ENCODE measurements around the gene NKAIN2.

Gene NKAIN2

GRCh38 chr6:123784330-123784729 lies 19.3 kb upstream of the NKAIN2 start:
- H3K27me3 ChIP-seq (ENCODE audit: control insufficient read depth in 2 of 2, insufficient read depth in 2 of 2, low read length in 2 of 2), result no peaks in the 10 kb centered on the region
- H3K4me1 ChIP-seq (ENCODE audit: control insufficient read depth in 2 of 2, insufficient read depth in 2 of 2, low read length in 2 of 2), result no peaks in the 10 kb centered on the region
- H3K9ac ChIP-seq (ENCODE audit: low read depth in 1 of 2, low read length in 2 of 2), result no peak overlapping the region
- H3K27ac ChIP-seq (ENCODE audit: low read depth in 2 of 2, low read length in 2 of 2), result no peak overlapping the region
- no peaks in the 10 kb centered on the region for H3K36me3 ChIP-seq (ENCODE audit: control insufficient read depth in 2 of 2, insufficient read depth in 2 of 2, low read length in 2 of 2)
- no peak overlapping the region for H3K4me3 ChIP-seq (ENCODE audit: low read length in 2 of 2)
- H3K9me3 ChIP-seq (ENCODE audit: control insufficient read depth in 2 of 2, low read length in 2 of 2), result no peaks in the 10 kb centered on the region

- no peak overlapping the region for H3K27ac ChIP-seq (ENCODE audit: low read depth in 2 of 2, low read length in 2 of 2)
- H3K36me3 ChIP-seq (ENCODE audit: control insufficient read depth in 2 of 2, insufficient read depth in 2 of 2, low read length in 2 of 2), result no peaks in the 10 kb centered on the region
- no peak overlapping the region for H3K9ac ChIP-seq (ENCODE audit: low read depth in 1 of 2, low read length in 2 of 2)
- no peak overlapping the region for H3K4me3 ChIP-seq (ENCODE audit: low read length in 2 of 2)
- H3K9me3 ChIP-seq (ENCODE audit: control insufficient read depth in 2 of 2, low read length in 2 of 2), result no peaks in the 10 kb centered on the region
- no peaks in the 10 kb centered on the region for H3K27me3 ChIP-seq (ENCODE audit: control insufficient read depth in 2 of 2, insufficient read depth in 2 of 2, low read length in 2 of 2)
- H3K4me1 ChIP-seq (ENCODE audit: control insufficient read depth in 2 of 2, insufficient read depth in 2 of 2, low read length in 2 of 2), result no peaks in the 10 kb centered on the region
Measured at GRCh38 chr6:123785039-123785438, 18.6 kb upstream of the NKAIN2 start.

DNA sequence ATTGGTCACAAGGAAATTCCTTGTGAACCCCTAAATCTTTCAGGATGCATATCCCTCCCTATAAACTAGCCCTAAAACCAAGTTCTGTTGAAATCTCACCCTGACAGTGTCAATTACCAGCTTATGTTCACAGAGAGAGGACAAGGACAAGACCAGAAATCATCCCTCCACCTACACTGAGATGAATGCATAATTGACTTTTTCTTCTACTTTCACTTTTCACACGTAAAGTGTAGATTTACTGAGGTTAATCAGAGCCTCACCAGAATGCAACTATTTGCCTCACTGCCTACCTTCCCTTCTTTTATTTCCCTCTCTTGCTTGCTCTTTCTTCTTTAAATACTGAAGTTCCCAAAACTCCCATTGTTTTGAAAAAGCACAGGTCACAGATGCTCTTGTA lies 15.3 kb upstream of the NKAIN2 start:
- no peaks in the 10 kb centered on the region for H3K4me1 ChIP-seq (ENCODE audit: control insufficient read depth in 2 of 2, insufficient read depth in 2 of 2, low read length in 2 of 2)
- H3K4me3 ChIP-seq (ENCODE audit: low read length in 2 of 2), result no peak overlapping the region
- H3K27me3 ChIP-seq (ENCODE audit: control insufficient read depth in 2 of 2, insufficient read depth in 2 of 2, low read length in 2 of 2), result no peaks in the 10 kb centered on the region
- no peak overlapping the region for H3K9ac ChIP-seq (ENCODE audit: low read depth in 1 of 2, low read length in 2 of 2)
- no peak overlapping the region for H3K27ac ChIP-seq (ENCODE audit: low read depth in 2 of 2, low read length in 2 of 2)
- no peaks in the 10 kb centered on the region for H3K9me3 ChIP-seq (ENCODE audit: control insufficient read depth in 2 of 2, low read length in 2 of 2)
- H3K36me3 ChIP-seq (ENCODE audit: control insufficient read depth in 2 of 2, insufficient read depth in 2 of 2, low read length in 2 of 2), result no peaks in the 10 kb centered on the region

DNA sequence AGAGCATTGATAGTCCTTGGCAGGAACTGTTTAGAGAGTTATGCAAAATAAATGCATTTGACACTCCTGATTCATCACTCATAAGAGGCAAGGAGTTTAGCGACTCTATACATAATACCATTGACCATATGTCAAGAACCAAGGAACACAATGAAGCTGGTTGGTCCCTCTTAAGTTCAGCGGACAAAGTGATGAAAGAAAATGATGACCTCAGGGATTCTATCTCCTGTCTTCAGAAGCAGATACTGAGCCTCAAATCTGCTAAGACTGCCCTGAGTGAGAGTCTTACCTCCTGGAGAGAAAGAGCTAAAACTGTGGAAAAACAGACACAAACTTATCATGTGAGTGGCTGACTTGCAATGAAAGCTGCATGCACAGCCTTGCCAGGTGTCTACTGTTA lies 9.5 kb upstream of the NKAIN2 start:
- no peaks in the 10 kb centered on the region for H3K27me3 ChIP-seq (ENCODE audit: control insufficient read depth in 2 of 2, insufficient read depth in 2 of 2, low read length in 2 of 2)
- H3K4me3 ChIP-seq (ENCODE audit: low read length in 2 of 2), result no peak overlapping the region
- H3K27ac ChIP-seq (ENCODE audit: low read depth in 2 of 2, low read length in 2 of 2), result no peak overlapping the region
- no peak overlapping the region for H3K9ac ChIP-seq (ENCODE audit: low read depth in 1 of 2, low read length in 2 of 2)
- no peaks in the 10 kb centered on the region for H3K9me3 ChIP-seq (ENCODE audit: control insufficient read depth in 2 of 2, low read length in 2 of 2)
- no peaks in the 10 kb centered on the region for H3K4me1 ChIP-seq (ENCODE audit: control insufficient read depth in 2 of 2, insufficient read depth in 2 of 2, low read length in 2 of 2)
- no peaks in the 10 kb centered on the region for H3K36me3 ChIP-seq (ENCODE audit: control insufficient read depth in 2 of 2, insufficient read depth in 2 of 2, low read length in 2 of 2)

DNA sequence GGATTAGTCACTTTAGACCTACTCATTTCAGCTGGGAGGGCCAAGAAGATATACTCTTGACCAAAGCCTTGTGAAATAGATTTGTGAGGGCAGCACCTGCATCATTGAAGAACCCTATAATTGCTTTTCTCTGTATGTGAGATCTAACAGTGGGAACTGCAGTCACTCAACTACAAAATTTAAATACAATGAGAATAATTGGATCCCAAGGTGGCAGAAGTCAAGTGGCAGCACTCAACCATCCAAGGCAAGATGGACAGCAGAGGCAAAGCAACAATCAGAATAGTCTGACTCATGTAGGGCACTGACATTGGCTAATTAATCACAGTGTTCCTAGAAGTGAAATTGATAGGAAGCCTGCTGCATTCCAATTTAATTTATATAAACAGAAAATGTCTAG lies 8.9 kb upstream of the NKAIN2 start:
- Histone ChIP-seq H3K9me3 (ENCODE audit: control insufficient read depth in 2 of 2, low read length in 2 of 2) (no peaks in the 10 kb centered on the region), H3K27ac (ENCODE audit: low read depth in 2 of 2, low read length in 2 of 2) (no peak overlapping the region), H3K4me1 (ENCODE audit: control insufficient read depth in 2 of 2, insufficient read depth in 2 of 2, low read length in 2 of 2) (no peaks in the 10 kb centered on the region), H3K27me3 (ENCODE audit: control insufficient read depth in 2 of 2, insufficient read depth in 2 of 2, low read length in 2 of 2) (no peaks in the 10 kb centered on the region), H3K9ac (ENCODE audit: low read depth in 1 of 2, low read length in 2 of 2) (no peak overlapping the region), H3K36me3 (ENCODE audit: control insufficient read depth in 2 of 2, insufficient read depth in 2 of 2, low read length in 2 of 2) (no peaks in the 10 kb centered on the region), H3K4me3 (ENCODE audit: low read length in 2 of 2) (no peak overlapping the region)

DNA sequence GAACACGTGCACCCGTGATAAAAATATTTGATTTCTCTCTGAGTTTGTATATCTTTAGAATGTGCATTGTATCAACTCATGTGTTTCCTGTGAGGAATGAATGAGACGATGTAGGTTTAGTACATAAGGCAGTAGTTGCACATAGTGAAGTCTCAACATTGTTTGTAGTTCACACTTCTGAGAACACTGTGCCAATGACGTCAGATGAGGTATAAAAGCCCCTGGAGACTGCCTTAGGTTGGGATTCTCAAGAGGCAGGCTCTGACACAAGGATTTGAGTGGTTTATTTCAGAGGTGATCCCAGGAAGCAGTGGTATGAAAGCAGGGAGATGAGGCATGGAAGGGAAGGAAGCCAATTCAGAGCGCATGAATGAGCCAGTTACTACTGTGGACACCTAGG lies 2.6 kb upstream of the NKAIN2 start:
- Histone ChIP-seq H3K9ac (ENCODE audit: low read depth in 1 of 2, low read length in 2 of 2) (no peak overlapping the region), H3K36me3 (ENCODE audit: control insufficient read depth in 2 of 2, insufficient read depth in 2 of 2, low read length in 2 of 2) (no peaks in the 10 kb centered on the region), H3K4me1 (ENCODE audit: control insufficient read depth in 2 of 2, insufficient read depth in 2 of 2, low read length in 2 of 2) (peaks cover 0 to 5% of the 10 kb centered on the region in 2 donors), H3K27ac (ENCODE audit: low read depth in 2 of 2, low read length in 2 of 2) (no peak overlapping the region), H3K9me3 (ENCODE audit: control insufficient read depth in 2 of 2, low read length in 2 of 2) (no peaks in the 10 kb centered on the region), H3K4me3 (ENCODE audit: low read length in 2 of 2) (no peak overlapping the region), H3K27me3 (ENCODE audit: control insufficient read depth in 2 of 2, insufficient read depth in 2 of 2, low read length in 2 of 2) (peaks cover 18 to 19% of the 10 kb centered on the region in 2 donors)

DNA sequence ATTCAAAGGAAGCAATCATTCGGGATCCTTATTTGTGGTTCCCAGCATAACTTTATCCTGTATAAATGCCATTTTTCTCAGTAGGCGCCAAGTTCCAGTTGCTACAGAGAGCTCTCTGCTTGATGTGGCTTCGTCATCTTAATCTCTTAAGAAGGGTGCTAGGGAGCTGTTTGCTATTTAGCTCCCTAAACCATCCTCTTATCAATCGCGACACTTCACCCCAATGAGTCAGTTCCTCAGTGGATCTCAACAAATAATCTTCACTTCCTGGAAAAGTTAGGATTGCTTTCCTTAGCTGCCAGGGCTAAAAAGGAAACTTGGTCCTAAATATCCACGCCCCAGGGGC lies 1.3 kb upstream of the NKAIN2 start:
- peaks cover 0 to 5% of the 10 kb centered on the region in 2 donors for H3K4me1 ChIP-seq (ENCODE audit: control insufficient read depth in 2 of 2, insufficient read depth in 2 of 2, low read length in 2 of 2)
- H3K27ac ChIP-seq (ENCODE audit: low read depth in 2 of 2, low read length in 2 of 2), result no peak overlapping the region
- no peaks in the 10 kb centered on the region for H3K9me3 ChIP-seq (ENCODE audit: control insufficient read depth in 2 of 2, low read length in 2 of 2)
- H3K27me3 ChIP-seq (ENCODE audit: control insufficient read depth in 2 of 2, insufficient read depth in 2 of 2, low read length in 2 of 2), result peaks cover 18 to 19% of the 10 kb centered on the region in 2 donors
- H3K4me3 ChIP-seq (ENCODE audit: low read length in 2 of 2), result no peak overlapping the region
- H3K9ac ChIP-seq (ENCODE audit: low read depth in 1 of 2, low read length in 2 of 2), result no peak overlapping the region
- no peaks in the 10 kb centered on the region for H3K36me3 ChIP-seq (ENCODE audit: control insufficient read depth in 2 of 2, insufficient read depth in 2 of 2, low read length in 2 of 2)

DNA sequence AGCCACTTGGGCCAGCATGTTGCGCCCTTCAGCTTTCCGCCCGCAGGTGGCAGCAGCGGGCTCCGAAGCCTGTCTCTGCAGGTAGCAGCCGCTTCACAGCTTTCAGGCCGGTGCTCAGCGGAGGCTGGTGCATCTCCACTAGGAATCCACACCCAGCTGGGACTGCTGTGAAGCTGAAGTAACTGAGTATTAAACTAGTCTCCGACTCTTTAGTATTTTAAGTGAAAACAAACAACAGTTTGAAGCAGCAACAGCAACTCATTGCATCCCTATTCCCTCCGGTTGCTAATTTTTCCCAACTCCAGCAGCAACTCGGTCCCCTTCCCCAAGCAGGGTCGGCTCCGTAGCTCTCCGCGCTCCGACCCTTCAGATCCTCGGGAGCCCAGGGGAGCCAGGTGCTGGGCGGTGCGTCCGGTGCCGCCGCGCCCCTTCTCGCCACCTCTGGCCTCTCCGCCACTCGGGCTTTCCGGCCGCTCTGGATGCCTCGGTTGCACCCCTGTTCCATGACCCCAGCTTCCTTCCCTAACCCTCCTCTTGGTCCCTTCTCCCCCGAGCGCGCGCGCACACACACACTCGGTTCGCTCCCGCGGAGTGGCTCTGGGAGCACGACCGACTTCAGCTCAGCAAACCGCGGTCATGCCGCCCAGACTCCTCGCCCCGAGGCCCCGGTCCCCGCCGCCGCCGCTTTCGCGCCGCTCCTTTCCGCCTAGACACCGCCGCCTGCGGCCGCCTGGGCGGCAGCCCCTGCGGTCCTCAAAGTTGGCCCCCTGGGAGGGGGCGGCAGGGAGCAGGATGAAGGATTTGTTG lies 765 bp upstream of the NKAIN2 start:
- no peaks in the 10 kb centered on the region for H3K9me3 ChIP-seq (ENCODE audit: control insufficient read depth in 2 of 2, low read length in 2 of 2)
- H3K27ac ChIP-seq (ENCODE audit: low read depth in 2 of 2, low read length in 2 of 2), result no peak overlapping the region
- H3K9ac ChIP-seq (ENCODE audit: low read depth in 1 of 2, low read length in 2 of 2), result no peak overlapping the region
- H3K4me3 ChIP-seq (ENCODE audit: low read length in 2 of 2), result peak overlapping the region; percentile 52 to 56
- peaks cover 0 to 5% of the 10 kb centered on the region in 2 donors for H3K4me1 ChIP-seq (ENCODE audit: control insufficient read depth in 2 of 2, insufficient read depth in 2 of 2, low read length in 2 of 2)
- H3K36me3 ChIP-seq (ENCODE audit: control insufficient read depth in 2 of 2, insufficient read depth in 2 of 2, low read length in 2 of 2), result no peaks in the 10 kb centered on the region
- H3K27me3 ChIP-seq (ENCODE audit: control insufficient read depth in 2 of 2, insufficient read depth in 2 of 2, low read length in 2 of 2), result peaks cover 18 to 19% of the 10 kb centered on the region in 2 donors

DNA sequence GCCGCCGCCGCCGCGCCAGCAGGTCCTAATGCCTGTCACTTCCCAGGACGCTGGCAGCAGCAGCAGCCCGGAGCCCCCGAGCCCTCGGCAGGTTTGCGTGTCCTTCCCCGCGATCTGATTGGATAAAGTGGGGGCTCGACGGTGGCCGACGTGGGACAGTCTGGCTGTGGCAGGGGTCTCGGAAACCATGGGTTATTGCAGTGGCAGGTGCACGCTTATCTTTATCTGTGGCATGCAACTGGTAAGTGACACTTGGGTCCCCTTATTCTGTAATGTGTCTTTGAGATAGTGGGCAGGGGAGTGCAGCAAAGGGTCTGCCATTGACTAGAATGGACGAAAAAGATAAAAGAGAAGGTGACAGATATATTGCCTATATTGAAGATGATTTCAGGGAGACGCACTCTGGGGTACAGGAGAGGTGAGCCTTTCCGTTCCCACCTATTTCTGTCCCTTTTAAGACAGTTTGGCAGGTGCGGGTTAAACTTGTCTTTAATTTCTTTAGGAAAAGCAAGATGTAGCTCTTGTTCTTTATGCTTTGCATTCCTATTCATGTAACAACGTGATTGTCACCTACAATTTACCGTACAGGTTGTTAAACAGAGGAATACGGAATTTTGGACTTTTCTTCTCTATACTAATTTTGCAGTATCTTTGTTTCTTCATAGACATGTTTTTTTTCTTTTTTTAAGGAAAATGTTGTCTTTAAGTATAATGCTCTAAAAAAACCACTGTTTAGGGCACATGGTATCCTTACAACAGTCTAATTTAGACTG lies 535 bp downstream of the NKAIN2 start:
- H3K4me1 ChIP-seq (ENCODE audit: control insufficient read depth in 2 of 2, insufficient read depth in 2 of 2, low read length in 2 of 2), result peaks cover 0 to 5% of the 10 kb centered on the region in 2 donors
- no peak overlapping the region for H3K27ac ChIP-seq (ENCODE audit: low read depth in 2 of 2, low read length in 2 of 2)
- H3K9me3 ChIP-seq (ENCODE audit: control insufficient read depth in 2 of 2, low read length in 2 of 2), result no peaks in the 10 kb centered on the region
- no peaks in the 10 kb centered on the region for H3K36me3 ChIP-seq (ENCODE audit: control insufficient read depth in 2 of 2, insufficient read depth in 2 of 2, low read length in 2 of 2)
- H3K27me3 ChIP-seq (ENCODE audit: control insufficient read depth in 2 of 2, insufficient read depth in 2 of 2, low read length in 2 of 2), result peaks cover 18 to 19% of the 10 kb centered on the region in 2 donors
- H3K4me3 ChIP-seq (ENCODE audit: low read length in 2 of 2), result no peak overlapping the region
- no peak overlapping the region for H3K9ac ChIP-seq (ENCODE audit: low read depth in 1 of 2, low read length in 2 of 2)

GRCh38 chr6:123804787-123805540 lies 1.3 kb downstream of the NKAIN2 start:
- Histone ChIP-seq H3K9ac (ENCODE audit: low read depth in 1 of 2, low read length in 2 of 2) (no peak overlapping the region), H3K27me3 (ENCODE audit: control insufficient read depth in 2 of 2, insufficient read depth in 2 of 2, low read length in 2 of 2) (peaks cover 18 to 19% of the 10 kb centered on the region in 2 donors), H3K4me3 (ENCODE audit: low read length in 2 of 2) (no peak overlapping the region), H3K36me3 (ENCODE audit: control insufficient read depth in 2 of 2, insufficient read depth in 2 of 2, low read length in 2 of 2) (no peaks in the 10 kb centered on the region), H3K27ac (ENCODE audit: low read depth in 2 of 2, low read length in 2 of 2) (no peak overlapping the region), H3K9me3 (ENCODE audit: control insufficient read depth in 2 of 2, low read length in 2 of 2) (no peaks in the 10 kb centered on the region), H3K4me1 (ENCODE audit: control insufficient read depth in 2 of 2, insufficient read depth in 2 of 2, low read length in 2 of 2) (peaks cover 0 to 5% of the 10 kb centered on the region in 2 donors)

All from mucosa of rectum (tissue), 2 donors.